BE2C (cell line): Measurements from ENCODE around the gene CDH23.

Source experiments
- DNase-seq: peaks from one replicate; pipeline ENCODE4 v3.0.0-alpha.2; 2020
- H3K27me3 ChIP-seq: fragments of 250-450 bp; sonication (Bioruptor Pico); 2 replicates; pipeline ENCODE4 v1.5.1; 2020; ENCODE audit warnings: mild to moderate bottlenecking
- H3K36me3 ChIP-seq: fragments of 250-450 bp; sonication (Bioruptor Pico); 2 replicates; pipeline ENCODE4 v1.5.1; 2020; ENCODE audit warnings: mild to moderate bottlenecking
- H3K4me1 ChIP-seq: fragments of 250-450 bp; sonication (Bioruptor Pico); 2 replicates; pipeline ENCODE4 v1.5.1; 2020
- H3K4me3 ChIP-seq: 2 replicates; pipeline ENCODE4 v1.5.1; 2011; ENCODE audit warnings: low read depth, low read length
- H3K9me3 ChIP-seq: fragments of 250-450 bp; sonication (Bioruptor Pico); 2 replicates; pipeline ENCODE4 v1.5.1; 2020
- TF ChIP-seq, protein P1 (sequence below): IDR thresholded peaks from 2 replicates; pipeline ENCODE4 v1.5.1; 2012; ENCODE audit warnings: mild to moderate bottlenecking, low read depth, low read length

Gene CDH23

DNA sequence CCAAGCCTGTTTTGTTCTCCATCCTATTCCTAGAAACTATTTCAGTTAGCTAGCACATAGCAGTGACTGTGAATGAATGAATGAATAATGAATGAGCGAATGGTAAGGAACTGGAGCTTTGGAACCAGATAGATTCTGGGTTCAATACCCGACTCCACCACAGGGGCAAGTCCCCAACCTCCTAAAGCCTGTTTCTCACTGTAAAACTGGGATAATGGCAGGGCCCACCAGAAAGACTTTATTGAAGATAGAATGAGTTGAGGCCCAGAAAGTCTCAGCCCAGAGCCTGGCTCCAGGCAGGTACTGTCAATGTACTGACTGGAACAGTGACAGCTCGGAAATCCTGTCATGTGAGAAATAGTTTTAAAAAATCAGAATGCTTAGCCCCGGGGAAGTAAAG lies 1.1 kb upstream of the CDH23 start:
- Histone ChIP-seq H3K27me3 (peaks cover 26% of the 10 kb centered on the region), H3K4me3 (no peak overlapping the region)

DNA sequence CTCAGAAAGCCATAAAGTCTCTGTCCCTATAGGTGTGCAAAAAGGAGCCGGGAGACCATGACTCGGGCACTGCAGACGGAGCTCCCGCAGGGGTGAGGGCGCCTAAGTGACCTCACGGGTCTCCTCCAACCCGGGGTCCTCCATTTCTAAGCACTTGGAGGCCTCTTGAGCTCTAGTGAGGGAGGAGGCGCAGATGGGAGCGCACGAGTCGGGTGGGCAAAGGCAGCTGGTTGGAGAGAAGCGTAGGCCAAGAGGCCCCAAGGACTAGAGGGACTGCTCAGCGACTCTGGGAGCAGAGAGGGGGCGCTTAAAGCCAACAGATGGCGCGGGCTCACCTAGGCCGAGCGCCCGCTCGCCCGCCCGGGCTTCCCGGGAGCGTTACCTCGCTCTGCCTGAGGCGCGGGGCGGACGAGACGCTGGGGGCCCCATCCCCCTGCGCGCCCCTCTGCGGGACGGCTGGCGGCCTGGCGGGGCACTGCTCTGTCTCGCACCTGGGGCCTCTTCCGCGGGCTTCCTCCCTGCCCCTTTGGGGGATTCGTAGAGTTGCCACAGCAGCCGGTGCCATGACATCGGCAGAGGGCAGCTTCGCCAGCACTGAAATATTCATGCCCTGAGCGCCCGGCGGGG lies 523 bp upstream of the CDH23 start:
- H3K4me1 ChIP-seq: no peaks in the 10 kb centered on the region
- H3K9me3 ChIP-seq: no peaks in the 10 kb centered on the region
- H3K4me3 ChIP-seq: peak overlapping the region; percentile 55
- H3K36me3 ChIP-seq: no peaks in the 10 kb centered on the region
- peaks cover 26% of the 10 kb centered on the region for H3K27me3 ChIP-seq
- DNase-seq: peak; percentile 72
- TF ChIP-seq, protein P1, sequence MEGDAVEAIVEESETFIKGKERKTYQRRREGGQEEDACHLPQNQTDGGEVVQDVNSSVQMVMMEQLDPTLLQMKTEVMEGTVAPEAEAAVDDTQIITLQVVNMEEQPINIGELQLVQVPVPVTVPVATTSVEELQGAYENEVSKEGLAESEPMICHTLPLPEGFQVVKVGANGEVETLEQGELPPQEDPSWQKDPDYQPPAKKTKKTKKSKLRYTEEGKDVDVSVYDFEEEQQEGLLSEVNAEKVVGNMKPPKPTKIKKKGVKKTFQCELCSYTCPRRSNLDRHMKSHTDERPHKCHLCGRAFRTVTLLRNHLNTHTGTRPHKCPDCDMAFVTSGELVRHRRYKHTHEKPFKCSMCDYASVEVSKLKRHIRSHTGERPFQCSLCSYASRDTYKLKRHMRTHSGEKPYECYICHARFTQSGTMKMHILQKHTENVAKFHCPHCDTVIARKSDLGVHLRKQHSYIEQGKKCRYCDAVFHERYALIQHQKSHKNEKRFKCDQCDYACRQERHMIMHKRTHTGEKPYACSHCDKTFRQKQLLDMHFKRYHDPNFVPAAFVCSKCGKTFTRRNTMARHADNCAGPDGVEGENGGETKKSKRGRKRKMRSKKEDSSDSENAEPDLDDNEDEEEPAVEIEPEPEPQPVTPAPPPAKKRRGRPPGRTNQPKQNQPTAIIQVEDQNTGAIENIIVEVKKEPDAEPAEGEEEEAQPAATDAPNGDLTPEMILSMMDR: peak; percentile 66

More for the DNA sequence above, 1.1 kb upstream of the CDH23 start:
- Histone ChIP-seq H3K9me3 (no peaks in the 10 kb centered on the region), H3K36me3 (no peaks in the 10 kb centered on the region), H3K4me1 (no peaks in the 10 kb centered on the region)
- no peak for DNase-seq
- TF ChIP-seq, protein P1: no peak

DNA sequence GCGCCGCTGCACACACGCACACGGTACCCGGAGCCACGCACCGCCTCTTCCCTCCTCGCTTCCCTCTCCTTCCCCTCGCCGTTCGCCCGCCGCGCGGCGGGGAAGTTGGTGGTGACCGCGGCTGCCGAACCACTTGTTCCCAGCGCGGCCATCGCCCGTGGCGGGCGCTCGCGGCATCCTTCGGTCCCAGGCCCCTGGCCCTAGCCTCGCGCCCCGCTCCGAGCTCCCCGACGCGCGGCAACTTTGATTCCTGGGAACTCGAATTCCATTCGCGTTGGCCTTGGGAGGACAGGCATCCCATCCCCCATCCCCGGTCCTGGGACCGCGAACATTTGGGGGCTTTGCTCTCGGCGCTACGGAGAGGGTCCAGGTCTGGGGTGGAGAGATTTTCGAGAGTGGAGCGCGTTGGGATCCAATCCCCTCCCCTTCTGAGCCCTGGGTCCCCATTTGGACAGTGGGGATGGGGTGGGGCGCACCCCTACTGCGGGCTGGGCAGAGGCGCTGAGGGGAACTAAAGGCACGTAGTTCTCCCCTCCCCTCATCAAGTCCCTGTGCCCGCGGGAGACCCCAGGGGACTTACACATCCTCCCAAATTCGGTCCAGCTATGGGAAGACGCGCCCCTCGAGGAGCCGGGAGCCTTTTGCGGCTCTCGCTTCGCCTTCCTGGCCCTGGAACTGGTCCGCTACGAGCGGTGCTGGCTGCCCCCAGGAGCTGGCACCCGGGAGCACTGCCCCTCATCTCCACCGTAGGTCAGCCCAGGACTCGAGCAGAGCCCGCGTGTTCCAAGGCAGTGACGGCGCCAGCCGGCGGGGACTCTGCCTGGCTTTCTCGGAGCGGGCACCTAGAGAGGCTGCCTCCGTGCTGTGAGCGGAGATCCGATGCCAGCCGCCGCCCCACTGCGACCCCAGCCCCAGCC lies 834 bp downstream of the CDH23 start:
- Histone ChIP-seq H3K9me3 (no peaks in the 10 kb centered on the region), H3K36me3 (no peaks in the 10 kb centered on the region), H3K4me3 (peak overlapping the region; percentile 41), H3K4me1 (no peaks in the 10 kb centered on the region), H3K27me3 (peaks cover 26% of the 10 kb centered on the region)
- peak; percentile 23 for DNase-seq
- TF ChIP-seq, protein P1: no peak

DNA sequence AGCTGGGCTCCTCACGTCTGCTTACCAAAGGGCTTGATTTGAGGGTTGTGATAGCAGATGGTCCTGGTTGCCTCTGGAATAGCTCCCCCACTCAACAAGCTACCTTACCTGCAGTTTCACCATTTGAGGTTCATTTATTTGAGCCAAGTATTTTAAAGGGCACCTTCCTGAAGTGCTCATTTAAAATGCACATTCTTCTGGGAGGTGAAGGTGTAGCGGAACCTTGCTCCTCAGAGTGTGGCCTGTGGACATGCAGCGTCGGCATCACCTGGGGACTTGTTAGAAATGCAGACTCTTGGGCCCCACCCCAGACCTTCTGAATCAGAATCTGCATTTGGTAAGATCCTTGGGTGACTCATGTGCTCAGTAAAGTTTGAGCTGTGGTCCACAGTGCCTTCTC lies 2.3 kb downstream of the CDH23 start:
- no peaks in the 10 kb centered on the region for H3K36me3 ChIP-seq
- TF ChIP-seq, protein P1: no peak
- no peaks in the 10 kb centered on the region for H3K9me3 ChIP-seq
- no peaks in the 10 kb centered on the region for H3K4me1 ChIP-seq
- DNase-seq: no peak
- H3K4me3 ChIP-seq: no peak overlapping the region
- H3K27me3 ChIP-seq: peaks cover 26% of the 10 kb centered on the region

DNA sequence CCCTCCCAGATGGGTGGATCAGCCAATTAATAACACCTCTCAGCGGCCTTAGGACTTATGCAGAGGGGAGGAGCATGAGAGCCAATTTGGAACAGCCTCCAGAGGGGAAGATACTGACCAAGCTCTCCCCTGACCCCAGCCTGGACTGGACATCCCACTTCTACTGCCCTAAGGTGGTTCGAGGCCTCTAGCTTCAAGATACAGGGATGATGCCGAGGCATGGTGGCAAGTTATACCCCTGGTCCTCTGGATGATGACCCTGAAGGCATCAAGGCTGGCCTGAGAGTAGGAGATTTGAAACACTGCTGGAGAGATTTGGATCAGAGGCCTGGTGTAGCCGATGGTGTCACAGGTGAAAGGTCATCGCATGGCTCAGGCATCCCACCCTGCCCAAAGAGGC lies 3.2 kb downstream of the CDH23 start:
- TF ChIP-seq, protein P1: no peak
- DNase-seq: no peak
- Histone ChIP-seq H3K4me1 (no peaks in the 10 kb centered on the region), H3K27me3 (peaks cover 26% of the 10 kb centered on the region), H3K36me3 (no peaks in the 10 kb centered on the region), H3K9me3 (no peaks in the 10 kb centered on the region), H3K4me3 (no peak overlapping the region)

DNA sequence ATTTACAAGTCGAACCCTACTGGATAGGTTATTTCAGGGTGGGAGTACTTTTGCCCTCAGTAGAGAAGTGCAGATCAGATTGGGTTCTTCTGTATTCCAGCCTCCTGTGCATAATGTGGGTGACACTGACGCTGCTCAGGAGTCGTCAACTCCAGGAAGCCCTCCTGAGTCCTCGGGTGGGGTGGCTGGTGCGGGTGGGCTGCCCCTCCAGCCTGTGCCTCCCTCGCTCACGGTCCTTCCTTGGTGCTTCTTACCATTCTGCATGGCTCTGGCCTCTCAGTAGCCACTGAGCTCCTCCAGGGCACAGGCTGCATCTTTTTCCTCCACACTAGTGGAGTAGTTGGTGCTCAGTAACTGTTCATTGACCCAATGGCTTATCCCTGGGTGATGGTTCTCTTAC lies 4.3 kb downstream of the CDH23 start:
- Histone ChIP-seq H3K4me1 (no peaks in the 10 kb centered on the region), H3K36me3 (no peaks in the 10 kb centered on the region), H3K4me3 (no peak overlapping the region), H3K27me3 (peaks cover 26% of the 10 kb centered on the region), H3K9me3 (no peaks in the 10 kb centered on the region)
- DNase-seq: no peak
- TF ChIP-seq, protein P1: no peak
